AG04449 (cell line): ENCODE results near the gene TRIO.

ENCODE experiments used
- CTCF ChIA-PET: fragments of 350-600 bp; formaldehyde crosslinking; extraction: SDS; loops from one replicate; lab custom pipeline; 2021; ENCODE audit warnings: antibody characterized with exemption; lab: Yijun Ruan, JAX
- POLR2A ChIA-PET: fragments of 400-600, 350-600 bp; formaldehyde crosslinking; extraction: SDS; loops from one replicate; lab custom pipeline; 2020; ENCODE audit warnings: antibody characterized with exemption, inconsistent platforms; lab: Yijun Ruan, JAX
- DNase-seq: peaks from one replicate; pipeline ENCODE4 v3.0.0-alpha.2; 2010; ENCODE audit warnings: low read depth, low spot score
- H3K4me3 ChIP-seq: 2 replicates; pipeline ENCODE4 v1.5.1; 2011; ENCODE audit warnings: low read depth, mild to moderate bottlenecking, control low read depth, low read length
- CTCF ChIP-seq: IDR thresholded peaks from one replicate; pipeline ENCODE4 v1.5.1; 2011; ENCODE audit warnings: mild to moderate bottlenecking, moderate library complexity, low read length, control low read depth, inconsistent platforms; ENCODE audit not compliant: insufficient read depth; ENCODE audit errors: missing control alignments

TRIO gene

GRCh38 chr5:14506140-14506538 lies 363.0 kb downstream of the TRIO start:
- TF ChIP-seq CTCF, result no peak
- no peak overlapping the region for H3K4me3 ChIP-seq
- DNase-seq, result no peak
- ChIA-PET POLR2A (no interaction called here), CTCF (interaction anchor here (3.7 kb wide), 1 partner anchor 143 kb away, joined by 16 read pairs; no protein-coding TSS in a partner anchor)

DNA sequence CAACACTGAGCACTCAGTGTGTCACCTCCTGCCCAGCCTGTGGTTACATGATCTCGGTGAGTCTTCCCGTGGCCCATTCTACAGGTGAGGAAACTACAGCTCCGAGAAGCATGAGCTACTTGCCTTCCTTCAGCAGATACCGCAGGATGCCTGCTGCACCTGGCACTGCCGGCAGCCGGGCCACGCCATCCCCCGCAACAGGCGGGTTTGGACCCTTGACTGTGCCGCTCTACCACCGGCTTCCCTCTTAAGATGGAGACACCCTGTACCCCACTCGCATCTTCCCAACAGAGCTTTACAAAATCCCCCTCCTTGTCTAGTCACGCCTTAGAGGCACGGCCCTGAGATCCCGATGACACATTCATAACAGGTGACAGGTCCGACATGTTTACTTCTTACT lies 363.5 kb downstream of the TRIO start:
- H3K4me3 ChIP-seq, result no peak overlapping the region
- no peak for TF ChIP-seq CTCF
- DNase-seq, result no peak
- ChIA-PET POLR2A (no interaction called here), CTCF (interaction anchor here (3.7 kb wide), 1 partner anchor 142 kb away, joined by 16 read pairs; no protein-coding TSS in a partner anchor)

DNA sequence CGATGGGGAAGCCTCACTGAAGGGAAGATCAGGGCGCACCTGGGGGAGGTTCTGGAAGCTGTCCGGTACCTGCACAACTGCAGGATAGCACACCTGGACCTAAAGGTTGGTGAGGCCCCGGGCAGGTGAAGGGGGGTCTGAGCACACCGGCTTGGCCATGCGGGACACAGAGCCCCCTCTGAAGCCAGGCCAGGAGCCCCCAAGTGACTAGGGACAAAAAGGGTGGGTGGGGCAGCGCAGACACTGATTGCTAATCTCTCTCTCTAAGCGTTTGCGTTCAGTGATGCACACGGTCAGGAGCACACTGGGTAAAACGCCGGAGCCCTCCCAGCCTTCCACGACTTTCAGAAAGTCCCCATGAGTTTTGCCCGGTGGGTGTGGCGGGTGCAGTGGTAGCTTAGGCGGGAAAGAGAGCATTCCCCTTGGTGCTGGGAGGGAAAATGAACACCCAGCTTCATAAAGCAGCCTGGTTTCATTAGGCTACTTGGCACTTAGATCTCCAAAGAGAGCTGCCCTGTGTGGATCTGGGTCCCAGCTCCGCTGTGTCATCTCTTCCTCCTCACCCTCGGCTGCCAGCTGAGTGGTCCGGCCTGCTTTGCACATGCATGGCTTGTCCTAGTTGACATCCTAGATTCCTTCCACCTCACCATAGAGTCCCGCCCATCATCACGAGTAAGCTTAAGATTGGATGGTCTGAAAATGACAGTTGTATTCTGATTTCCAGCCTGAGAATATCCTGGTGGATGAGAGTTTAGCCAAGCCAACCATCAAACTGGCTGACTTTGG lies 364.2 kb downstream of the TRIO start:
- ChIA-PET POLR2A (no interaction called here), CTCF (interaction anchor here (3.7 kb wide), 1 partner anchor 141 kb away, joined by 16 read pairs; no protein-coding TSS in a partner anchor)

DNA sequence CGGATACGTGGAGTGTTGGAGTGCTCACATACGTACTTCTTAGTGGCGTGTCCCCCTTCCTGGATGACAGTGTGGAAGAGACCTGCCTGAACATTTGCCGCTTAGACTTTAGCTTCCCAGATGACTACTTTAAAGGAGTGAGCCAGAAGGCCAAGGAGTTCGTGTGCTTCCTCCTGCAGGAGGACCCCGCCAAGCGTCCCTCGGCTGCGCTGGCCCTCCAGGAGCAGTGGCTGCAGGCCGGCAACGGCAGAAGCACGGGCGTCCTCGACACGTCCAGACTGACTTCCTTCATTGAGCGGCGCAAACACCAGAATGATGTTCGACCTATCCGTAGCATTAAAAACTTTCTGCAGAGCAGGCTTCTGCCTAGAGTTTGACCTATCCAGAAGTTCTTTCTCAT lies 364.9 kb downstream of the TRIO start:
- DNase-seq, result no peak

More for the DNA sequence above, 364.2 kb downstream of the TRIO start:
- no peak overlapping the region for H3K4me3 ChIP-seq
- TF ChIP-seq CTCF, result no peak
- DNase-seq, result no peak

GRCh38 chr5:14509556-14509955 lies 366.4 kb downstream of the TRIO start:
- TF ChIP-seq CTCF, result no peak
- no peak for DNase-seq
- ChIA-PET CTCF (interaction anchor here (2.9 kb wide), 1 partner anchor 139 kb away, joined by 11 read pairs; no protein-coding TSS in a partner anchor), POLR2A (no interaction called here)
- H3K4me3 ChIP-seq, result no peak overlapping the region

More for the DNA sequence above, 364.9 kb downstream of the TRIO start:
- no peak overlapping the region for H3K4me3 ChIP-seq
- CTCF ChIA-PET, result interaction anchor here (3.7 kb wide), 1 partner anchor 141 kb away, joined by 16 read pairs; no protein-coding TSS in a partner anchor
- POLR2A ChIA-PET, result no interaction called here
- no peak for TF ChIP-seq CTCF

DNA sequence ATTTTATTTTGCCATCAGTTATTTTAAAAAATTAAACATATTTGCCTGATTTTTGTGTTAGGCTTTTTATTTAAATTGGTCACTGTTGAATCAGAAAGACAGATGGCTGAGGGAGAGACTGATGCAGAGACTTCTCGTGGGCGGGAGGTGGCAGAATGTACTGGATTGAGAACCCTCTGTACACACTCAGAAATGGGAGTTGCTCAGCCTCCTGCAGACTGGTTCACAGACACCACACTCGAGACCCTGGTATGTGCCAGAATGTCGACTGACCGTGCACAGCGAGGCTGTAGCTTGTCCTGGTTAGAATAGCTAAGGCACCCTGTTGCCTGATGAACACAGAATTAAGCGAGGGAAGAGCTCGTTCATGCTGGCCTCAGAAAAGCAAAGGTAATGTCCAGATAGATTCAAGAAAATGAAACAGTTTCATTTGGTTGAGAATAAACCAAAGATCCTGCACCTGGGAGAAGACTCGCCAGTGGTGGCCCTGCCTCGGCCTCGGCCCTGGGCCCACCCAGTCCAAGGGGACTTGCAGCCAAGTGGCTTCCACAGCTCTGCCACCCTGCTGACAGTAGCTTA lies 367.1 kb downstream of the TRIO start:
- ChIA-PET POLR2A (no interaction called here), CTCF (interaction anchor here (2.9 kb wide), 1 partner anchor 138 kb away, joined by 11 read pairs; no protein-coding TSS in a partner anchor)
- no peak overlapping the region for H3K4me3 ChIP-seq
- no peak for TF ChIP-seq CTCF
- no peak for DNase-seq
